Neutrophil (primary cell): Measurements from ENCODE around the gene BANF1.
A peak's percentile ranks its signal among the peaks of the same experiment; 100 is the strongest.

Experiments
- H3K27ac ChIP-seq: fragments of 200-600 bp; sonication (generic); 2 replicates; pipeline ENCODE4 v1.5.1; 2016; ENCODE audit warnings: mild to moderate bottlenecking, moderate library complexity
- H3K27me3 ChIP-seq: fragments of 200-600 bp; sonication (generic); 2 replicates; pipeline ENCODE4 v1.6.0; 2016; ENCODE audit warnings: mild to moderate bottlenecking
- H3K36me3 ChIP-seq: fragments of 200-600 bp; sonication (generic); 2 replicates; pipeline ENCODE4 v1.5.1; 2017
- H3K4me1 ChIP-seq, 2 experiments: fragments of 200-600 bp in 1 of 2; sonication (generic) in 1 of 2; 1 replicate in 1 of 2; 2 replicates in 1 of 2; pipeline versions ENCODE4 v1.5.1 to v1.6.1; 2013 to 2016; ENCODE audit warnings: low read depth in 1 of 2, low read length in 1 of 2, mild to moderate bottlenecking in 1 of 2, moderate library complexity in 1 of 2; ENCODE audit not compliant: control insufficient read depth in 1 of 2, insufficient read depth in 1 of 2
- H3K4me3 ChIP-seq, 2 experiments: fragments of 200-600 bp in 1 of 2; sonication (generic) in 1 of 2; 1 replicate in 1 of 2; 2 replicates in 1 of 2; pipeline ENCODE4 v1.5.1; 2013 to 2016; ENCODE audit warnings: low read depth in 1 of 2, low read length in 1 of 2, mild to moderate bottlenecking in 1 of 2, moderate library complexity in 1 of 2
- H3K9me3 ChIP-seq: fragments of 200-600 bp; sonication (generic); 2 replicates; pipeline ENCODE4 v1.5.1; 2016
- CTCF ChIP-seq: fragments of 200-600 bp; sonication (generic); IDR thresholded peaks from 2 replicates; pipeline ENCODE4 v1.5.1; 2016; ENCODE audit warnings: antibody characterized with exemption

Gene BANF1

GRCh38 chr11:65960824-65961266 lies 41.5 kb upstream of the BANF1 start:
- Histone ChIP-seq H3K4me3 (peak overlapping the region; percentile 97 to 98), H3K36me3 (peaks cover 21% of the 10 kb centered on the region), H3K9me3 (no peaks in the 10 kb centered on the region), H3K27ac (peak overlapping the region; percentile 92), H3K27me3 (no peaks in the 10 kb centered on the region), H3K4me1 (peaks cover 23 to 29% of the 10 kb centered on the region in 2 experiments)
- TF ChIP-seq CTCF, result no peak

GRCh38 chr11:65961267-65962140 lies 40.8 kb upstream of the BANF1 start, which contains the start of gene SART1:
Gene SART1 (plus strand): TSS chr11:65961734. CDS start chr11:65961781, 47 bp downstream.
- no peak for TF ChIP-seq CTCF
- no peaks in the 10 kb centered on the region for H3K9me3 ChIP-seq
- H3K27me3 ChIP-seq, result no peaks in the 10 kb centered on the region
- H3K4me3 ChIP-seq, result peak within 1 kb of the TSS; percentile 97 to 98
- peaks cover 23 to 29% of the 10 kb centered on the region in 2 experiments for H3K4me1 ChIP-seq
- peak within 1 kb of the TSS; percentile 92 for H3K27ac ChIP-seq
- H3K36me3 ChIP-seq, result peaks cover 28% of the 10 kb centered on the region

GRCh38 chr11:65962141-65962564 lies 40.1 kb upstream of the BANF1 start:
- Histone ChIP-seq H3K27me3 (no peaks in the 10 kb centered on the region), H3K4me1 (peaks cover 23 to 29% of the 10 kb centered on the region in 2 experiments), H3K36me3 (peaks cover 34% of the 10 kb centered on the region), H3K9me3 (no peaks in the 10 kb centered on the region), H3K27ac (peak overlapping the region; percentile 92), H3K4me3 (peak overlapping the region; percentile 97 to 98)
- no peak for TF ChIP-seq CTCF

GRCh38 chr11:65964906-65965305 lies 37.4 kb upstream of the BANF1 start:
- Histone ChIP-seq H3K9me3 (no peaks in the 10 kb centered on the region), H3K36me3 (peaks cover 49% of the 10 kb centered on the region)

More at GRCh38 chr11:65964906-65965305, 37.4 kb upstream of the BANF1 start:
- Histone ChIP-seq H3K4me3 (no peak overlapping the region), H3K27me3 (no peaks in the 10 kb centered on the region), H3K4me1 (peaks cover 42 to 48% of the 10 kb centered on the region in 2 experiments), H3K27ac (no peak overlapping the region)
- no peak for TF ChIP-seq CTCF
